Stomach (tissue), 9 donors: ENCODE results near the gene GET4. TPM values are rescaled to one million over a fixed set of nuclear protein-coding genes. Genes with fewer than 3 reads are reported as not detected.
A peak's percentile ranks its signal among the peaks of the same experiment; 100 is the strongest.

ENCODE experiments used
- DNase-seq, 2 donors: peaks; one replicate each; pipeline versions ENCODE4 v3.0.0 to v3.0.0-alpha.2; 2013 to 2019
- H3K27ac ChIP-seq, 5 donors: fragments of 200-600 bp in 4 of 5; sonication (generic) in 4 of 5; one replicate each; pipeline ENCODE4 v1.5.1; 2013 to 2019; ENCODE audit warnings: mild to moderate bottlenecking in 1 of 5, moderate library complexity in 1 of 5
- H3K27me3 ChIP-seq, 3 donors: fragments of 200-600 bp; sonication (generic); one replicate each; pipeline ENCODE4 v1.5.1; 2017 to 2019; ENCODE audit warnings: mixed run types in 1 of 3
- H3K36me3 ChIP-seq, 4 donors: fragments of 200-600 bp; sonication (generic); 1 replicate in 3 of 4; 2 replicates in 1 of 4; pipeline ENCODE4 v1.5.1; 2016 to 2019
- H3K4me1 ChIP-seq, 4 donors: fragments of 200-600 bp; sonication (generic); one replicate each; pipeline ENCODE4 v1.5.1; 2016 to 2019
- H3K4me3 ChIP-seq, 4 donors: fragments of 200-600 bp; sonication (generic) in 3 of 4; one replicate each; pipeline ENCODE4 v1.5.1; 2016 to 2019; ENCODE audit warnings: mild to moderate bottlenecking in 1 of 4
- H3K9me3 ChIP-seq, 4 donors: fragments of 200-600 bp; sonication (generic); one replicate each; pipeline ENCODE4 v1.5.1; 2016 to 2019
- CTCF ChIP-seq, 7 experiments: fragments of 450-650 bp in 4 of 7; fragments of 200-600 bp in 3 of 7; sonication (generic) in 3 of 7; IDR thresholded peaks; one replicate each; pipeline ENCODE4 v1.5.1; 2016 to 2019; ENCODE audit warnings: antibody characterized with exemption in 7 of 7, control low read depth in 2 of 7, mild to moderate bottlenecking in 1 of 7
- EP300 ChIP-seq: sonication (generic); formaldehyde crosslinking; IDR thresholded peaks from one replicate; pipeline ENCODE4 v1.6.1; 2017; ENCODE audit warnings: antibody characterized with exemption
- POLR2A ChIP-seq, 4 donors: fragments of 450-650 bp; IDR thresholded peaks; one replicate each; pipeline ENCODE4 v1.6.1; 2016; ENCODE audit warnings: antibody characterized with exemption in 4 of 4, control low read depth in 2 of 4, mild to moderate bottlenecking in 1 of 4, moderate library complexity in 1 of 4
- POLR2AphosphoS5 ChIP-seq, 3 donors: sonication (generic); formaldehyde crosslinking; IDR thresholded peaks; one replicate each; pipeline ENCODE4 v1.6.1; 2016; ENCODE audit warnings: antibody characterized with exemption in 3 of 3
- WGBS, 5 donors: extraction: QIAGEN DNeasy Blood & Tissue Kit in 3 of 5; methylation state at CpG; one replicate each; pipeline versions ENCODE4 v1.1.5 to v1.1.7; 2013 to 2018; 5-methylcytosine and 5-hydroxymethylcytosine counted together
- intact Hi-C: fragments of 100-400 bp; cut with DNase I; formaldehyde crosslinking; loops from one replicate; pipeline ENCODE4 v1.15.1; 2023; ENCODE audit warnings: low total_unique reads
- polyA plus RNA-seq, 3 donors: library from polyadenylated mRNA; stranded (reverse); fragments of 200-250 nt; gene quantifications; one replicate each; pipeline ENCODE4 v1.2.3, GENCODE V29; 2013
- total RNA-seq, 5 donors: library from RNA; depleted of rRNA; stranded (reverse); fragments of >200 nt; gene quantifications; one replicate each; pipeline versions ENCODE4 v1.1.0 to v1.2.3, GENCODE V29; 2014 to 2016
- donor health status: healthy with polysubstance abuse.
- donor health status: Bipolar disorder and iron deficiency.
- donor health status: healthy.

The GET4 gene
- total and polyA plus RNA-seq, 8 donors = 22.4 to 140 (median 46.6) TPM

GRCh38 chr7:924541-925231 is 48.3 kb downstream of the GET4 start:
- Histone ChIP-seq H3K4me1 (peaks cover 3 to 63% (median 36%) of the 10 kb centered on the region in 4 donors), H3K27me3 (no peaks in the 10 kb centered on the region), H3K9me3 (no peaks in the 10 kb centered on the region), H3K36me3 (no peaks in the 10 kb centered on the region), H3K4me3 (no peak overlapping the region), H3K27ac (peak overlapping the region in 2 of 5 donors; percentile 24 to 60)
- DNase-seq = peak in 1 of 2 donors; percentile 25
- TF ChIP-seq POLR2AphosphoS5 (IDR thresholded peaks at IDR 0.05) (no peak), POLR2A (IDR thresholded peaks at IDR 0.05) (no peak), CTCF (IDR thresholded peaks at IDR 0.05) (no peak)
- intact Hi-C loops = no loop called here
- WGBS, 5 donors = 61 to 82% (median 77%) methylated on average over 9 to 24 of the region's 24 CpGs

GRCh38 chr7:925601-926000 is 49.2 kb downstream of the GET4 start:
- H3K36me3 ChIP-seq = no peaks in the 10 kb centered on the region
- no peaks in the 10 kb centered on the region for H3K9me3 ChIP-seq
- H3K4me1 ChIP-seq = peaks cover 3 to 63% (median 36%) of the 10 kb centered on the region in 4 donors
- no peaks in the 10 kb centered on the region for H3K27me3 ChIP-seq
- intact Hi-C loops = no loop called here
- H3K4me3 ChIP-seq = no peak overlapping the region
- H3K27ac ChIP-seq = peak overlapping the region; percentile 8 to 64 (median 47)
- TF ChIP-seq POLR2AphosphoS5 (IDR thresholded peaks at IDR 0.05) (no peak), EP300 (no peak), POLR2A (IDR thresholded peaks at IDR 0.05) (no peak), CTCF (IDR thresholded peaks at IDR 0.05) (no peak)
- 49 to 81% (median 65%) methylated on average over 9 to 18 of the region's 18 CpGs for WGBS, 5 donors
- DNase-seq = peak; percentile 41 to 93

- 58 to 71% (median 66%) methylated on average over 18 to 47 of the region's 47 CpGs for WGBS, 5 donors
- H3K4me3 ChIP-seq = no peak overlapping the region
- no peaks in the 10 kb centered on the region for H3K9me3 ChIP-seq
- H3K4me1 ChIP-seq = peaks cover 3 to 63% (median 36%) of the 10 kb centered on the region in 4 donors
- no peaks in the 10 kb centered on the region for H3K27me3 ChIP-seq
- H3K27ac ChIP-seq = peak overlapping the region; percentile 8 to 64 (median 47)
- DNase-seq = peak; percentile 28 to 87
- H3K36me3 ChIP-seq = no peaks in the 10 kb centered on the region
- TF ChIP-seq CTCF (IDR thresholded peaks at IDR 0.05) = no peak
- TF ChIP-seq EP300 = no peak
- TF ChIP-seq POLR2A (IDR thresholded peaks at IDR 0.05) = no peak
- no peak for TF ChIP-seq POLR2AphosphoS5 (IDR thresholded peaks at IDR 0.05)
- intact Hi-C loops = no loop called here
These were observed 50.0 kb downstream of the GET4 start for GRCh38 chr7:926061-927030.

- intact Hi-C loops = no loop called here
- WGBS, 5 donors = 65 to 76% (median 75%) methylated on average over 16 to 21 of the region's 21 CpGs
- Histone ChIP-seq H3K4me3 (no peak overlapping the region), H3K27me3 (no peaks in the 10 kb centered on the region), H3K4me1 (peaks cover 3 to 65% (median 30%) of the 10 kb centered on the region in 4 donors), H3K36me3 (no peaks in the 10 kb centered on the region), H3K9me3 (no peaks in the 10 kb centered on the region), H3K27ac (peak overlapping the region in 3 of 5 donors; percentile 2 to 64 (median 60))
- TF ChIP-seq EP300 = no peak
- no peak for TF ChIP-seq POLR2AphosphoS5 (IDR thresholded peaks at IDR 0.05)
- no peak for TF ChIP-seq CTCF (IDR thresholded peaks at IDR 0.05)
- TF ChIP-seq POLR2A (IDR thresholded peaks at IDR 0.05) = no peak
- DNase-seq = peak in 1 of 2 donors; percentile 16
These were observed 50.8 kb downstream of the GET4 start for GRCh38 chr7:927031-927671.
